D721Med (cell line): ENCODE data around the gene GAS2L3.

Experiments used
- DNase-seq: peaks from one replicate; pipeline ENCODE4 v3.0.0; 2011; ENCODE audit warnings: low spot score; ENCODE audit not compliant: insufficient read length
- FAIRE-seq: peaks from 2 replicates; lab custom pipeline; 2011; peaks lifted over from hg19 to GRCh38; lab: Jason Lieb, UNC
- TF ChIP-seq, protein P1 (sequence below): IDR thresholded peaks from 2 replicates; pipeline ENCODE4 v1.5.1; 2012; ENCODE audit warnings: mild to moderate bottlenecking, control low read depth; ENCODE audit not compliant: insufficient read depth; ENCODE audit errors: missing control alignments

The GAS2L3 gene

DNA sequence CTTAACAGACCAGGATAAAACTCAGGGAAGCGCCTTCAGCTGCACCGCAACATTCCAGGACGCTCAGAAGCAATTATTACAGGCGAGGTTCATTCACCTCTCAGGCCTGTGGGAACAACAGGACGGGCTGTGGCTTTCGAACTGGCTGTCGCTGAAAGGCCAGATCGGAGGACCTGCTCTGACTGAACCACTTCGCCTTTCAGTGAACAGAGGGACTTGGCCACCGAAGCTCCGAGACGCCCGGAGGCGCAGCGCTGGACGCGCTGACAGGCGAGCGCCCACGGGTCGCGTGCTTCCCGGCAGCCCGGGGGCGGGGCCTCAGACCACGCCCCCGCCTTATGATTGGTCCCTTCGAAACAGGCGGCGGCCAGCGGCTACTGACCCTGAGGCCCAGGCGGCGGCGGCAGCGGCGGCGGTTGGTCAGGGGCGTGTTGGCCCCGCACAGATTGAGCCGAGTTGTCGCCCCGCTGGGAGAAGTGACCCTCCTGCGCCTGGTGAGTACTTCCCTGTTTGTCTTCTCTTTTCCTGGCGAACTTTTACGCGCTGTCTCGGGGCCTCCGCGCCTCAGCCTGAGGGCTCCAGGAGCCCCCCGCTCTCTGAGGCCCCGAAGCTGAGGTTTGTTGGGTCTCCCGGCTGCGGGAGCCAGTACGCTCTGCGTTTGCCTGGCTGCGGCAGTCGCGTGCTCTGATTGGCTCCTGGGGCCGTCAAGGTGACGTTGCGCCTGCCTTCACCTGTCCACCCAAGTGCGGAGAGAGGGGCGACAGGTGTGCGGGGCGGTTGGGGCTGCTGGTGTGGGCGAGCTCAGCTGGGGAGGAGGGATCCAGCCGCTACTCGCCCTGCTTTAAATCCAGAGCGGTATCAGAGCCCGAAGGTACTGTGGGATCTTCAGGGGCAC is at the start of gene GAS2L3:
Gene GAS2L3, plus strand, starts transcription at position 393 of the 895 bp plus-strand sequence. CDS start 21,221 bp downstream, outside the sequence.
- FAIRE-seq (no peak), DNase-seq (peak; percentile 42)
- TF ChIP-seq, protein P1, sequence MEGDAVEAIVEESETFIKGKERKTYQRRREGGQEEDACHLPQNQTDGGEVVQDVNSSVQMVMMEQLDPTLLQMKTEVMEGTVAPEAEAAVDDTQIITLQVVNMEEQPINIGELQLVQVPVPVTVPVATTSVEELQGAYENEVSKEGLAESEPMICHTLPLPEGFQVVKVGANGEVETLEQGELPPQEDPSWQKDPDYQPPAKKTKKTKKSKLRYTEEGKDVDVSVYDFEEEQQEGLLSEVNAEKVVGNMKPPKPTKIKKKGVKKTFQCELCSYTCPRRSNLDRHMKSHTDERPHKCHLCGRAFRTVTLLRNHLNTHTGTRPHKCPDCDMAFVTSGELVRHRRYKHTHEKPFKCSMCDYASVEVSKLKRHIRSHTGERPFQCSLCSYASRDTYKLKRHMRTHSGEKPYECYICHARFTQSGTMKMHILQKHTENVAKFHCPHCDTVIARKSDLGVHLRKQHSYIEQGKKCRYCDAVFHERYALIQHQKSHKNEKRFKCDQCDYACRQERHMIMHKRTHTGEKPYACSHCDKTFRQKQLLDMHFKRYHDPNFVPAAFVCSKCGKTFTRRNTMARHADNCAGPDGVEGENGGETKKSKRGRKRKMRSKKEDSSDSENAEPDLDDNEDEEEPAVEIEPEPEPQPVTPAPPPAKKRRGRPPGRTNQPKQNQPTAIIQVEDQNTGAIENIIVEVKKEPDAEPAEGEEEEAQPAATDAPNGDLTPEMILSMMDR = no peak

DNA sequence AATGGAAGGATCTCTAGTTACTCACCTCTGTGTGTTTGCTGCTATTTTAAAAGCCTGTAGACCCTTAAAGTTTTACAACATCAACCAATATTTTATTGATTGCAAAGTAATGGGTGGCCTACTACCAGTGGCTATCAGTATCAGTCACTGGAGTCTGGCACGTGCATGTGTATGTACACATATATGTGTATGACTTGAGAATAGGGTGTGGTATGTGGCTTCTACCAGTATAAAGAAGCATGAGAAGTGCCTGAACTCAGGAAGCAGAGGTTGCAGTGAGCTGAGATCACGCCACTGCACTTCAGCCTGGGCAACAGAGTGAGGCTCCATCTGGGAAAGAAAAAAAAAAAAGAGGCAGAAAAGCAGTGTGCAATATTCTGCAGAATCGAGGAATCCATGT is 45.5 kb upstream of the GAS2L3 start:
- no peak for FAIRE-seq
- no peak for DNase-seq
- TF ChIP-seq, protein P1 = no peak

DNA sequence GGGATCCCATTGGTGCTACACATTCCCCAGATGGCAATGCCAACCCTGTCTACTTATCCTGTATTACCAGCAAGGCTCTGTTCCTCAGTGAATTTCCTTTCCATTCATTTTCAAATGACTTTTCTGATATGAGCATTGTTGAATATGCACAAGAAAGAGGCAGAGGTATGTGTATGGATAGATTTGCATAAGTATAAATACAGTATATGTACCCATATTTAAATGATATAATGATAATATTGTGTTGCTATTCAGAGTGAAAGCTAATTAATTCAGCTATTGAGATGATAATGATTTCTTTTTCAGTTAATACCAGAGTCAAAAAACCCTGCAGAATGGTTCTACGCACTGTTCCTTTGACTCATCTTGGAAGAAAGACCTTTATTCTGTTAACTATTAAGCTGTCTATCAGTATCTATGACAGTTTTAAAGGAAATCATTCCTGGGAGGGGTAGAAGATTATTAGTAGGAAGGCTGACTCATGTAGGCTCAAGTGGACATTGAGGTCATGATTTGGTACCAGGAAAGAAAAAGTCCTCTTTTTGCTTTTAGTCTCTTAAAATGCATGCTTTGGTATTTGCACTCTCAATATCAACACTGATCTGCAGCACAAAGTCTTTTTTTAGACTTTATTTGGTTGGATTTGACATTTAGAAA is 44.9 kb upstream of the GAS2L3 start:
- FAIRE-seq (no peak), DNase-seq (no peak)
- TF ChIP-seq, protein P1 = no peak

DNA sequence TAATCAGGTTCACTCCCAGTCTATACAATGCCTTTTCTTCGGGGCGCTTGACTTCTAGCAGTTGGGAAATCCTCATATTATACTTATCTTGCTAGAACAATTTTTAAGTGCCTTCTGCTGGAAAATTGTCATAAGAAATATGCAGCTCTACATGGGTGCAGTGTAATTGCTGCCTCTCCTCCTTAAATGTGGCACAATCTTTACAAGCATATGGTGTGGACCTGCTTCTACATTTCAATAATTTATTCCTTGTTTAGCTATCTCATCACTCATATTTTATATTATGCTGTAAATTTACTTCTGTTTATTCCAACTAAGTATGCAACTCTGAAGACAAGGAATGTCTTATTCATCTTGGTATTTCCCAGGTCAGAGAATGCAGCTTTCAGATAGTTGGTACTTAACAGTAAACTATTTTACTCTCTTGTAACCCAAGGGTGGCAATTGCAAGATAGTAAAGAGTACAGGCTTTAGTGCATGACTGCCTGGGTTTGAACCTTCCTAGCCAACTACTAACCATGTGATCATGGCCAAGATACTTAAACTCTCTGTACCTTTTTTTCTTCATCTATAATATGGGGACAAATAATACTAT is 43.6 kb upstream of the GAS2L3 start:
- TF ChIP-seq, protein P1 = no peak
- FAIRE-seq (no peak), DNase-seq (no peak)

DNA sequence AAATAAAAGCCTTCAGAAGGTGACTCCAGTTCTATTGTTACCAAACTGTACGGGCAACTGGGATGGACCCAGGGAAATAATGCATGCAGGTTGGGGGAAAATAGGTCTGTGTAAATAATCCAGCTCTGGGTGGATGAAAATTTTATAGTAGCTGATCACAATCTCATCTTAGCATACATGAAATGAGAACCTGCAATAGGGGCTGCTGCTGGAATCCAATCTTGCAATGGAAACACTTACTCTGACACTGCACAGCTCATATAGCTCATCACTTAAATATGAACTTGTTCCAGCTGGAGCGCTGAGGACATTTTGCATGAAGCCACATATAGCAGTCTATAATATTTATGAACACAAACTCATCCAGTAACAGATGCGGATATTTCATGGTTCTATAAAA is 40.1 kb upstream of the GAS2L3 start:
- TF ChIP-seq, protein P1 = no peak
- FAIRE-seq (no peak), DNase-seq (no peak)

DNA sequence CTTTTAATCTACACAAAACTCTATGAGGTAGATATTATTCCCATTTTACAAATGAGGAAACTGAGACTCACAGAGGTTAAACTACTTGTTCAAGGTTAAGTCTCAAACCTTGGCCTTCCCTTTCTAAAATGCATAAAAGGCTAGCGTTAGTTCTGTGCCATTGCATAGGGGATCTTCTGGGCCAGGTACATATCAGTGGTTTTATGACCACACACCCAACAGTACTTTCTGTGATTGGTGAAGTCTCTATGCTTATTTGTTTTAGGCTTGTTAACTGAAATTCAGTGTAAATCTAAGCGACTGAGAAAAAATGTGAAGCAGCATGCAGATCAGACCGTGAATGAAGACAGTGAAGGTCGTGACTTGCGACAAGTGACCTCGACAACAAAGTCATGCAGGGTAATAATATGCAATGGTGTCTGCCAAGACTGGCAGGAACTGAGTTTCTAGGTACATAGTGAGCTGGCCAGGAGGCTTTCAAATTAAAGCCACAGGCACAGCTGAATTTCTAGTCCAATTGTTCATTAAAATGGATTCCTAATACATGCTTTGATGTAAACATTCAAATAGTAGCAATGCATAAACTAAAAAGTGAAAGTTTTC is 38.8 kb upstream of the GAS2L3 start:
- FAIRE-seq (no peak), DNase-seq (no peak)
- TF ChIP-seq, protein P1 = no peak
